GM18499 (cell line): ENCODE data around the gene NDUFV3.
"Not testable (repeated sequence)": the region's sequence is repeated elsewhere in the genome, so short reads cannot be mapped to it uniquely, and the experiment has no call there.

ENCODE experiments used
- ATAC-seq: cut with Tn5 transposase; IDR thresholded peaks from one replicate; pipeline ENCODE4 v1.9.1; 2021; ENCODE audit warnings: moderate number of reproducible peaks; ENCODE audit not compliant: insufficient read depth, unreplicated experiment

Gene NDUFV3

DNA sequence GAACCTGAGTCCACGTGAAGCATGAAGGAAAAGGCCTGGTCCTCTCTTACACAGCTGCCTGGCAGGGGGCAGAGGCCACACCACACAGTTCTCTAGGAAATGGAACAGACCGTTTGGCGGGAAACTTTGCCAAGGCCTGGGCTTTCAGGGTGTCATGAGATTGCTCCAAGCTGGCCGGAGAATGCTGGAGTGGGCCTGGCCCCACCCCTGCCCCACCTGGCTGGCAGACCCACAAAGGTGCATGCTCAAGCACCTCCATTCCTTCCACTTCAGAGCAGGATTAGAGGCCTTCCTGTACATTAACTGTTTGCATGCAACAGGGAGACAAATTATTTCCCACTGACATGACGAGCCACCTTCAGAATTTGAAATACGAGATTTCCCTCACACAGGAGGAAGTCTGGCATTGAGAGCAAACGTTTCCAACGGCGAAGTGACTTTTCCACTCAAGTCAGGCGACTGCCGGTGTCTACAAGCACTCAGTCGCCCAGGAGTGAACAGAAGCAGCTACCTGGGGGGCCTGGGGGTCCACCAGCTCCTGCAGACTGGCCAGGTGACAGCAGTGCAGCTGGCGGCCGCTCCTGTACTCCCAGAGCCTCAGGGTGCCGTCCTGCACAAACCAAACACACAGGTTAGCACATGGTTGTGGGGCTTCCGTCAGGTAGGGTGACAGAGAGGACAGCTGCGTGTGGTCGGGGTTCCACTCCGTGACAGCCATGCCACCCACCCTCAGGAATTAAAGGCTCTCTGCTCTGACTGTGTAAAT is 37.8 kb upstream of the NDUFV3 start:
- ATAC-seq = no peak

DNA sequence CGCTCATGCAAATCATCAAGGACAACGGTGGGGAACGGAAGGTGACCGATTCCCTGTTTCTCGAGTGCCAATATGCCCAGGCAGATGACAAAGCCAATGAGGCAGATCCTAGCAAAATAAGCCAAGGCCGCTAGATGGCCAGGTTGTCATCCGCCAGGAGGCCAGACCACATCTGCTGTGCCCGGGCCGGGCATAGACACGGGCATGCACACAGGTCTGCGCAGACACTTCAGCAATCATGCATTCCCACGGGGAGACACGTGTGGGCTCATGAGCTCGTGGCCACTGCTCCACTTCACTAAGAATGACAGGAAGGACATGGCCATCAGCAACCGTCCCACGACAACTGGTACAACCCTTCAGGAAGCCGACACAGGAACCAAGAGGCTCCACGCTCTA is 37.2 kb upstream of the NDUFV3 start:
- ATAC-seq = no peak

DNA sequence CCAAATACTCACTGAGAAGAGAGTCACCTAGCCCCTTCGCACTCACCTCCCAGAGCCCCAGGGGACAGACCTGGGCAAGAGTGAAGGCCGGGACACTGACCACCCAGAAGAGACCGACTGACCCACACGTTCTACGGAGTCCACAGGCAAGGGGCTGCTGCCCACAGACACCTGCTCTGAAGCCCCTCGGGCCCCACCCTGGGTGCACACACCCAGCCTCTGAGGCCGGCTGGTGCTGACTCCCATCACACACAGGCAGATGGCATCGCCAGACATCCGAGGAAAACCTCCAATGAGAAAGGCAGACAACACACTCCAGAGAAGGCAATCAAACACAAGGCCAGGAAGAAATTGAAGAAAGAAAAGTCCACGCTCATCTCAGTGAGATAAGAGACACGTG is 35.9 kb upstream of the NDUFV3 start:
- no peak for ATAC-seq

DNA sequence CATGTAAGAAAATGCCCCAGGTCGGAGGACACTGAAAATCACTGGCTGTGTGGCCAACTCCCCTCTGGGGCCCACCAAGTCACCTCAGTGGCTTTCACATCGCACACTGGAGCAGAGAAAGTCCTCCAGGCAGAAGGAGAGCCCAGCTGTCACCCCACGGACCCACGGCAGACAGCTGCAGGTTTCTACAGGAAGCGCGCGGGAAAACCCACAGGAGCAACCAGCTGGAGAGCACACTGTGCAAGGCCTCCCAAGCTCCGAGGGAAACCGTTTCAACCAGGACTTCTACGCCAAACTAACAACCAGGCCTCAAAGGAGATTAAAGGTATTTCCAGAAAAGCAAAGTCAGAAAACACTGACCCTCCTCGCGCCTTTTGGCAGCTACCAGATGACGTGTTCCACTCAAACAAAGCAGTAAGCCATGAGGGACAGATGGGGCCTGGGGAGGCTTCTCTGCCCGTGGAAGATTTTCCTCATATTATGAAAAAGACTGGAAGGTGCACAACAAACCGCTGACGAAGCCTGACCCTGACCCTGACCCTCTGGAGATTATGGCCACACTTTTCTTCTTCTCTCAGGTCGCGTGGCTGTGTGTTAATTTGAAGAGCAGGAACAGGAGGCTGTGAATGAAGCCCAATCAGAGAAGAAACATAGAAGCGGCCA is 34.8 kb upstream of the NDUFV3 start:
- no peak for ATAC-seq

DNA sequence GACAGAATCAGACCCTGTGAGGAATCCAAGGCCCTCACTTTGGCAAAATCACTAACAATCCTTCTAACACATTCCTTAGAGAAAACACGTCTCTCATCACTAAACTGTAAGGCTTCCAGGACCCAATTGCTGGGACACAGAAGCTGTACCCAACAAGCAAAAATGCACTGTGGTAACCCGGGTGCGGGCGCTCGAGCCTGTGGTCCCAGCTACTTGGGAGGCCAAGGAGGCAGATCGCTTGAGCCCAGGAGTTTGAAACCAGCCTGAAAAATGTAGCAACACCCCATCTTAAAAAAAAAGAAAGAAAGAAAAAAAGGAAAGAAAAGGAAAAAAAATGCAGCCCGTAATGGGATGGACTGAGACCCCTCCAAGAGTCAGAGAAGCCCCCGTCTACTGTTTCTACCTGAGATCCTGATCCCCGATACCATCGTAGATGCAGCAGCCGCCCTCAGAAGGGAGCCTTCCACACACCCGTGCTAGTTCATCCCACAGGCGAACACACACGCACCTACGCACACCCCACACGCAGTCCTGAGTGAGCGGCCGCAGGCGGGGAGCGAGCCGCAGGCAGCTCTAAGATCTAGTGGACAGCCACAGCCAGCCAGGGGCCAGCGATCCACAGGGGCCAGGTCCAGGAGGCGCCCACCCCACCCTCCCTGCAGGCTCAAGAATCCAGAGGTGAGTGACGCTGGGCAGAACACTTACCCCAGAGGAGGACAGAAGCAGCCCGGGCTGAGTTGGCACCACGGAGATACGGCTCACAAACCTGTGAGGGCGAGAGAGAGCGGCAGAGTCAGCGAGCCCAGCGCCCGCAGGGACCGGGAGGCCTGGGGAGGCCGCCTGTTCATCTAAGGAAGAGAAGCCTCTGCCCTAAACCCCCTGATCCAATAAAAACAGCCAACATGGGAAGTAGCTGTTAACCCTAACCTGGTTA is 33.9 kb upstream of the NDUFV3 start:
- ATAC-seq = no peak

DNA sequence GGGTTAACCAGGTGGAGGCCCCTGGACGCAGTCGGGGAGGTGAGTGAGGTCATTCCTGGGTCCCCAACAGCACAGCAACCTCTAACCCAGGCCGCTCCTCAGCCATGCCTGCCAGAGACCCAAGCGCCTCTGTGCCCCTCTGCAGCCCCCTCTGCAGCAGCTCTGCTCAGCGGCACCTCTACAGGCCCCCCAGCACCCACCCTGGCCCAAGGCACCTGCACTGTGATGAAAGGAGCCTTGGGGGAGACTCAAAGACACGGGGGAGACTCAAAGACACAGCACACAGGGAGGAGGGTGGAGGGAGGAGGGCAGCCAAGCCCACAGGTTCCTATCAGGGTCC is 33.2 kb upstream of the NDUFV3 start:
- ATAC-seq = no peak

GRCh38 chr21:42860345-42860744 is 32.8 kb upstream of the NDUFV3 start:
- no peak for ATAC-seq

DNA sequence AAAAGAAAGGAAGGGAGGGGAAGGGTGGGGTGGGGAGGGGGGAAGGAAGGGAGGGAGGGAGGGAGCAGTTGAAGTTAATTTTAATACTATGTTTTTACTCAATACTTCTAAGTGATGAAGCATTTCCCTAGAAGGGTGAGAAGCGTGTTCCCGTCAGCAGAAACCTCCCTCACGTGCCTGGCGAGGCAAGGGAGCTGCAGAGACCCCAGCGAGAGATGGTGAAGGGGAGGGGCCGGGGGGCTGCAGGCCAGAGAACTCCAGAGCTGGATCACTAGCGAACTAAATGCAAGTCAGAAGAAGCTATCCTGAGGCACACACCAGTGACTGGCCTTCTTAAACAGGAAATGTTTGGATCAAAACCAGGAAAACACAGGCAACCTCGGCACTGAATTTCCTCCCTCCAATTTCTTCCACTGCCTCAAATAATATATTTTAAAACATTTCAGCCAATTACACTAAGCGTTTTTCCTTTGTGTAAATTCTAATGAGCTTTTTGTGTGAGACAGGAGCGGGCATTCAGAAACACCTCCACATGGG is 31.7 kb upstream of the NDUFV3 start:
- ATAC-seq = no peak

- no peak for ATAC-seq
Observed at GRCh38 chr21:42861848-42862400, 31.2 kb upstream of the NDUFV3 start.

- ATAC-seq = no peak
Observed at GRCh38 chr21:42862774-42863503, 30.2 kb upstream of the NDUFV3 start.

DNA sequence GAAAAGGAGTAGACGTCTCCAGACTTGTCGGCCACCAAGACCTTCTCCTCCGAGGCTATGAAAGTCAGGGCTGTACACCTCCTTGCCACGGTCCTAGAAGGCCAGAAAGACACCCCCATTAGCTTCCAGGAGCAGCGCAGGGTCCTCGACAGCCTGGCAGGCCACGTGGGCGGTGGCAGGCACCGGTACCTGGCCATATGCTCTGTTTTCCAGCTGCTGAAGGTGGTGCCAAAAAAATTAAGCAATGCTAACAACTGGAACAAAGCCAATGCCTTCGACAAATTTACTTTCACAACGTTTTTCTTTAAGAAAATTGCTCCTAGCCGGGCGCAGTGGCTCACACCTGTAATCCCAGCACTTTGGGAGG is 29.6 kb upstream of the NDUFV3 start:
- no peak for ATAC-seq

GRCh38 chr21:42864286-42864685 is 28.8 kb upstream of the NDUFV3 start:
- ATAC-seq = no peak

- ATAC-seq = no peak
Observed at GRCh38 chr21:42864815-42865775, 28.0 kb upstream of the NDUFV3 start.

GRCh38 chr21:42865776-42866160 is 27.3 kb upstream of the NDUFV3 start:
- ATAC-seq = no peak

DNA sequence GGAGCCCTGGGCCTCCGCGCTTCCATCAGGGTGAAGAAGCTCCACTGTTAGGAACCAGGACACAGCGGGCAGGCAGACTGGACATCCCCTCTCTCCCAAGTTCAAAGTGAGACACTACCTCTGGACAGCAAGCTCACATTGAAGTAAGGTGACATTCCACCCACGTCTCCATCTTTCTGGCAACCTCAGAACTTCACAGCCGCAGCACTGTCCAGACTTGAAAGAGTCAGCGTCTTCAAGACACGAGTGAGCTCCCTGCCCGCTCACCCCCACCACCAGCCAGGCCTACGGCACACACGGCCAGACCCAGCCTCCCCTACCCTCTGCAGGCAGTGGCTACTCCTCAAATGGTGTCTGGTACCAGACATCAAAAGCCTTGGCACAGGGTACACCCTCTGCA is 24.9 kb upstream of the NDUFV3 start:
- ATAC-seq = no peak

DNA sequence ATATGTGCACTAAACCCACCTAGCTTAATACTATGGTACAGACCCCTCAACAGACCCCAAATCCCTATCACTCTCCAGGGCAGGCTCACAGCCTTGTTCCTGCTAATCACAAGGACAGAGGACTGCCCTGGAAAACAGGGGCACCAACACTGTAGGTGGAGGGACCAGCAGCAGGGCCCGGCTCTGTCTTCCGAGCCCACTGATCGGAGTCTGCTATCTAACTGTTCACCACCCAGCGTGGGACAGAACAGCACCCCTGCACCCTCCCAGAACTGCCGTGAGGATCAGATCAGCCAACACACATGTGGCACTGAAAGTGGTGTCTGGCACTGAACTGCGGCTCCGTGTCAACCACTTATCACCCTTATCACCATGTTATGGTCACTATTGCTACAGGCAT is 20.0 kb upstream of the NDUFV3 start:
- ATAC-seq = no peak

GRCh38 chr21:42875811-42876210 is 17.3 kb upstream of the NDUFV3 start:
- not testable (repeated sequence) for ATAC-seq

- peak; percentile 4 for ATAC-seq
Observed at GRCh38 chr21:42878678-42878992, 14.5 kb upstream of the NDUFV3 start.
